Activated CD8-positive, alpha-beta T cell treated with anti-CD3 and anti-CD28 coated beads, Interleukin-2, amount 10 ng/mL, durations not matched to agents 7 days and 5 days (primary cell): ENCODE measurements around the gene CEP170B. TPM values are rescaled to one million over a fixed set of nuclear protein-coding genes. Genes with fewer than 3 reads are reported as not detected.

Experiments used
- ATAC-seq: fragments of 150-1000 bp; cut with Tn5 transposase; one replicate; pipeline ENCODE4 v1.10.0; 2021; ENCODE audit warnings: moderate library complexity
- CTCF ChIA-PET: fragments of 350-600 bp; sonication (Branson Sonifier 250); formaldehyde crosslinking; loops from one replicate; lab custom pipeline; 2021; ENCODE audit warnings: antibody characterized with exemption; lab: Charles Lee
- POLR2A ChIA-PET: fragments of 350-600 bp; sonication (Branson Sonifier 250); formaldehyde crosslinking; loops from one replicate; lab custom pipeline; 2021; ENCODE audit warnings: antibody characterized with exemption; lab: Charles Lee
- DNase-seq: peaks from one replicate; pipeline ENCODE4 v3.0.0-alpha.2; 2020
- H3K27ac Mint-ChIP-seq: one replicate; pipeline ENCODE4 v1.8.0; 2021; ENCODE audit warnings: mild to moderate bottlenecking, mixed read lengths
- H3K27me3 Mint-ChIP-seq: one replicate; pipeline ENCODE4 v1.8.0; 2021; ENCODE audit warnings: low read depth, mixed read lengths
- H3K36me3 Mint-ChIP-seq: one replicate; pipeline ENCODE4 v1.8.0; 2021; ENCODE audit warnings: low read depth, mixed read lengths
- H3K4me1 Mint-ChIP-seq: one replicate; pipeline ENCODE4 v1.8.0; 2021; ENCODE audit warnings: low read depth, mixed read lengths
- H3K4me3 Mint-ChIP-seq: one replicate; pipeline ENCODE4 v1.8.0; 2021; ENCODE audit warnings: mild to moderate bottlenecking, mixed read lengths
- H3K9me3 Mint-ChIP-seq: one replicate; pipeline ENCODE4 v1.8.0; 2022; ENCODE audit warnings: mixed read lengths; ENCODE audit not compliant: insufficient read depth
- total RNA-seq, 2 experiments: library from RNA; stranded (reverse); gene quantifications; one replicate each; pipeline ENCODE4 v1.2.3, GENCODE V29; 2021

Gene CEP170B
- total RNA-seq, 2 experiments from 2014 or later, result 2.5 to 2.7 TPM

- H3K4me3 Mint-ChIP-seq, result peak overlapping the region; percentile 45
- ChIA-PET POLR2A (no interaction called here), CTCF (no interaction called here)
- no peak for DNase-seq
- no peak for ATAC-seq
- H3K9me3 Mint-ChIP-seq, result no peaks in the 10 kb centered on the region
- no peaks in the 10 kb centered on the region for H3K36me3 Mint-ChIP-seq
- peaks cover 23% of the 10 kb centered on the region for H3K27me3 Mint-ChIP-seq
- H3K27ac Mint-ChIP-seq, result no peak overlapping the region
- peaks cover 6% of the 10 kb centered on the region for H3K4me1 Mint-ChIP-seq
Observed at GRCh38 chr14:104864267-104865080, 594 bp upstream of the CEP170B start.

DNA sequence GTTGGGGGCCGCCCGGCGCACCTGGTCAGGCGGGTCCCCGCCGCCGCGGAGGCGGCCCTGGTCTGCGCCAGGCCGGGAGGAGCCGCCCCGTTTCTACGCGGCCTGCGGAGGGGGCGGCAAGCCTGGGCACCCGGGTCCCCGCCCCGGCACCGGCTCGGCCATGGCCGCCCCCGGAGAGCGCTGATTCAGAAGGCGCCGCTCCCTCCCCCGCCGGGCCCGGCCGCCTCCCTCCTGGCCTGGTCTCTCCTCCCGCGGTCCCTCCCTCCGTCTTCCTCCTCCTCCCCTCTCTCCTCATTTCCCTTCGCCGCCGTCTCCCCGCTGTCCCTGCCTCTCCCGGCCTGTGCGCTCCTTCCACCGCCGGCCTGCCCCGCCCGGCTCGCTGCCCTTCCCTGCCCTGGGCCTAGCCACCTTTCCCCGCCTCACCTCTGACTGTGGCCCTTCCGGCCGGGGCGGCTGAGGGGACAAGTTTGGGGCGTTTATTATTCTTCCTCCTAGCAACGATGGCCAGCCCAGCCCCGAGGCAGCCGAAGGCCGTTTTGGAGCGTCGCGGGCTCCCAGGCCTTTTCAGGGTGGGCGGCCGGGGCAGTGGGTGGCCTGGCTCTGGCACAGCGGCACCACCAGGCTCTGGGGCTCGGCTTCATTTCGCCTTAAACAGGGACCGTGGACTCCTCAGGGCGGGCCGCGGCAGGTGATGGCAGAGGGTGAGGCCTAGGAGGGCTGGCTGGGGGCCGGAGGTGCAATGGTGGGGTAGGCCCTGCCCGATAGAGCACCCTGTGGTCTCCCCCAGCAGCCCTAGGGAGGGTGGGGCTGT is 768 bp downstream of the CEP170B start:
- Mint-ChIP-seq H3K9me3 (no peaks in the 10 kb centered on the region), H3K4me3 (peak overlapping the region; percentile 48), H3K27me3 (peaks cover 23% of the 10 kb centered on the region), H3K27ac (no peak overlapping the region), H3K4me1 (peaks cover 6% of the 10 kb centered on the region), H3K36me3 (no peaks in the 10 kb centered on the region)
- ATAC-seq (peak; percentile 58), DNase-seq (peak; percentile 39)
- ChIA-PET POLR2A (no interaction called here), CTCF (no interaction called here)

GRCh38 chr14:104866451-104867370 is 1.6 kb downstream of the CEP170B start:
- ChIA-PET CTCF (no interaction called here), POLR2A (no interaction called here)
- H3K9me3 Mint-ChIP-seq, result no peaks in the 10 kb centered on the region
- H3K4me3 Mint-ChIP-seq, result no peak overlapping the region
- no peaks in the 10 kb centered on the region for H3K36me3 Mint-ChIP-seq
- peaks cover 23% of the 10 kb centered on the region for H3K27me3 Mint-ChIP-seq
- ATAC-seq (no peak), DNase-seq (no peak)
- H3K27ac Mint-ChIP-seq, result no peak overlapping the region
- peaks cover 6% of the 10 kb centered on the region for H3K4me1 Mint-ChIP-seq

DNA sequence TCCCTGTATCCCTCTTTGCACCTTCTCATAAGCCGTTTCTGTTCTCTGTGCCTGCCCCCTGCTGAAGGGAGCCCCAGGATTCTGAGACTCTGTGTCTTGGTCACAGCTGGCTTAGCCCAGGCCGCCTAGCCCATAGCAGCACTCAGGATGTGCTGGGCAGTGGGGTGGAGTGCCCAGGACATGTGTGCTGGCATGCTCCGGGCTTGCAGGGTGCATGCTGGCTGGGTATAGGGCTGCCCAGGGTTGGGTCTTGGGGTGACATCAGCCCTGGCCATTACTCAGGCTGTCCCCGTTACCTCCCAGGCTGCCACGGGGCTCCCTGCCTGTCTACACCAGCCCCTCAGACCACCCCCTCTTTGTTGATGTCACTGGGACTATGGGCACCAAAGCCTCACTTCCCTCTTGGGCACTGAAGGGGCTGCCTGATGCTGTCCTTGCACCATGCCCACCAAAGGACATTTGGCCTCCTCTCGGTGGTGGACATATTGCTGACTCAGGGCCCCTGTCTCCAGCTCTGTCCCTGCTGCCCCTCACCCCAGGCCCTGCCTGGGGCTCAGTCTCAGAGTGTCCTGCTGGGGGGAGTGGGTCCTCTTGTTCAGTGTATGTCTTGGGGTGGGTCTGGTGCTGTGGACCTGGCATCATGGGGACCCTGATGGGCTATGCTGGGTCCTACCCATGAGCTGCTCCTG is 2.4 kb downstream of the CEP170B start:
- H3K27ac Mint-ChIP-seq, result no peak overlapping the region

DNA sequence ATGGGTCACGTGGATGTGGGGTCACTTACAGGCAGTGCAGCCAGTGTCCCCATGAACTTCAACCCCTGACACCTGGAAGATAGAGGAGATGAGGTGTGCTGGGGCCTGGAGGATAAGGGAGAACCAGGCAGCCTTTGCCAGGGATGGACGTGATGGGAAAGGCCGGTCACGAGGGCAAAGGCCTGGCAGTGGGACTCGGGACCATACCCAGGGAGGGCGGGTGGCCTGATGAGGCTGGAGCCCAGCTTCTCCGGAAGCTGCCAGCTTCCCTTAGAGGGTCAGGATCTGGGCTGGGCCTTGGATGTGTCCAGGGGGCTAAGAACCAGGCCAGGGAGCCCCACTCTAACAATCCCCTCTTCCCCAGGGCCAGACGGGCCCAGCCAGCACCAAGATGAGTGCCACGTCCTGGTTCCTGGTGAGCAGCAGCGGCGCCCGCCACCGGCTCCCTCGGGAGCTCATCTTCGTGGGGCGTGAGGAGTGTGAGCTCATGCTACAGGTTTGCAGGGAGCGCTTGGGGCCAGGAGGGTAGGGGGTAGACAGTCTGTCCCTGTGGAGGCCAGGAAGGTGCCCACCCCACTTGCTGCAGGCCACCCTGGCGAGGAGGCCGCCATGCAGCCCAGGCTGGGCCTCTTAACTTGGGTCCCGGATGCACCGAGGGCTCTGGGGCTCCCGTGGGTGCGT is 3.1 kb downstream of the CEP170B start:
- Mint-ChIP-seq H3K27me3 (peaks cover 23% of the 10 kb centered on the region), H3K9me3 (no peaks in the 10 kb centered on the region), H3K36me3 (no peaks in the 10 kb centered on the region), H3K4me3 (no peak overlapping the region), H3K4me1 (peaks cover 12% of the 10 kb centered on the region), H3K27ac (no peak overlapping the region)
- ChIA-PET CTCF (no interaction called here), POLR2A (no interaction called here)
- DNase-seq, result no peak
- no peak for ATAC-seq

More for the DNA sequence above, 2.4 kb downstream of the CEP170B start:
- Mint-ChIP-seq H3K27me3 (peaks cover 23% of the 10 kb centered on the region), H3K36me3 (no peaks in the 10 kb centered on the region), H3K4me3 (no peak overlapping the region), H3K4me1 (peaks cover 9% of the 10 kb centered on the region), H3K9me3 (no peaks in the 10 kb centered on the region)
- ChIA-PET CTCF (no interaction called here), POLR2A (no interaction called here)
- DNase-seq (no peak), ATAC-seq (no peak)

DNA sequence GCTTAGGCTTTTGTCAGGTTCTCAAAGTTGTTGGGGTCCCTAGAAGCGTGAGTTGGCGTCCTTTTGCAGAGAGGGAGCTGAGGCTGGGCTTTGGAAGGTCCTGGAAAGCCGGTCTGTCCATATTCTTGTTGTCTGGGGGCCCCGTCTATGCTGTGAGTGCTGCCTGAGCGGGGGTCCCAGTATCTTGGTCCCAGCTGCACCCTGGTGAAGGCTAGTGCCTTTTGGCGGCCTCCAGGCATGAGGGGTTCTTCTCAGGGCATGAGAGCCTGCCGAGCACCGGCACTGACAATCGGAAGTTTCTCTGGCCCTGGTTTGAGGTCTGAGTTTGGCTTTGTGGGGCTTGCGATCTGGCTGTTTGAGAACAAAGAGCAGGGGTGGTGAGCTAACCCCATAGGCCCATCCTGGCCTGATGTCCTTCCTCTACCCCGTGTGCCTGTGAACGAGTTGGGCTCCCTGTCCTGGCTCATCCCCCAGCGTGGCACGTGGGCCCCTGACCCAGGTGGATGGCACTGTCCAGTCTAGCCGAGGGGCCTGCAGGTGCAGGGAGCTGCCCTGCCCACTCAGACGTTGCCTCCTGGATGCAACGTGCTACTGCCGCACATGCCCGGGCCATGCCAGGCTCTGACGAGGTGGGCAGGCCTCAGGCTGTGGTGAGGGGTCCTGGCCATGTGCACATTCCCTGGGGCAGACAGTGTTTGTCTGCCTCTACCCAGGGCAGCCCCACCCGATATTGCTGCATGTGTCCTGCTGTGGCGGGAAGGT is 3.9 kb downstream of the CEP170B start:
- ChIA-PET POLR2A (no interaction called here), CTCF (no interaction called here)
- Mint-ChIP-seq H3K27me3 (peaks cover 19% of the 10 kb centered on the region), H3K9me3 (no peaks in the 10 kb centered on the region), H3K27ac (no peak overlapping the region), H3K36me3 (no peaks in the 10 kb centered on the region), H3K4me3 (no peak overlapping the region), H3K4me1 (peaks cover 12% of the 10 kb centered on the region)
- DNase-seq (no peak), ATAC-seq (no peak)

GRCh38 chr14:104869669-104870367 is 4.8 kb downstream of the CEP170B start:
- H3K9me3 Mint-ChIP-seq, result no peaks in the 10 kb centered on the region
- H3K4me3 Mint-ChIP-seq, result no peak overlapping the region
- no peaks in the 10 kb centered on the region for H3K36me3 Mint-ChIP-seq
- peaks cover 13% of the 10 kb centered on the region for H3K27me3 Mint-ChIP-seq
- DNase-seq (no peak), ATAC-seq (no peak)
- CTCF ChIA-PET, result no interaction called here
- POLR2A ChIA-PET, result no interaction called here
- no peak overlapping the region for H3K27ac Mint-ChIP-seq
- H3K4me1 Mint-ChIP-seq, result peaks cover 10% of the 10 kb centered on the region

- DNase-seq, result peak; percentile 57
- Mint-ChIP-seq H3K4me1 (peaks cover 10% of the 10 kb centered on the region), H3K27ac (no peak overlapping the region), H3K9me3 (no peaks in the 10 kb centered on the region), H3K27me3 (peaks cover 13% of the 10 kb centered on the region), H3K36me3 (no peaks in the 10 kb centered on the region), H3K4me3 (no peak overlapping the region)
- peak; percentile 60 for ATAC-seq
- CTCF ChIA-PET, result no interaction called here
- POLR2A ChIA-PET, result no interaction called here
Observed at GRCh38 chr14:104870368-104871144, 5.5 kb downstream of the CEP170B start.

DNA sequence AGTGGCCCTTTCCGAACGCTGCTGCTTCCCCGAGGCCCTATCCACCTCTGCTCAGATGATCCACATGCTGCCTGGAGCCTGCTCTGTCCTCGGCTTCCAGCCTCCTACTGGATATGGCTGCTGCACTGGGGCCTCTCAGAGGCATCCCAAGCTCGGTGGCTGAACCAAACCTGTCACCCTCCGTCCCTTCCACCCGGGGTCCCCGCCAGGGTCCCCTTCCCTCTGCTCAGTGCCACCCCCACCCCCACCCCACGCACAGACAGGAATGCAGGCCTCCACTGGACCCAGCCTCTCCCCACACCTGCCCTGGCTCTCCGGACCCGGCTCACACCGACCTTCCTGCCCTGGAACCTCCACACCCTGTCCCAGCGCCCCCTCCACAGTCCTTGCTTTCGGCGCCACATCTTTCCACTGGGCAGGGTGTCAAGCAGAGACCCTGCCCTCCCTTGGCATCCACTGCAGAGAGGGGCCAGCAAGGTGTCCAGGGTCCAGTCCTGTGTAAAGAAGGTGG is 6.1 kb downstream of the CEP170B start:
- Mint-ChIP-seq H3K9me3 (no peaks in the 10 kb centered on the region), H3K4me1 (peaks cover 6% of the 10 kb centered on the region), H3K27me3 (peaks cover 9% of the 10 kb centered on the region), H3K4me3 (no peak overlapping the region), H3K36me3 (no peaks in the 10 kb centered on the region), H3K27ac (no peak overlapping the region)
- no peak for DNase-seq
- CTCF ChIA-PET, result no interaction called here
- POLR2A ChIA-PET, result no interaction called here
- no peak for ATAC-seq
